ENCODE measurements around the gene ACTR3C.
A peak's percentile ranks its signal among the peaks of the same experiment; 100 is the strongest.

ACTR3C gene

DNA sequence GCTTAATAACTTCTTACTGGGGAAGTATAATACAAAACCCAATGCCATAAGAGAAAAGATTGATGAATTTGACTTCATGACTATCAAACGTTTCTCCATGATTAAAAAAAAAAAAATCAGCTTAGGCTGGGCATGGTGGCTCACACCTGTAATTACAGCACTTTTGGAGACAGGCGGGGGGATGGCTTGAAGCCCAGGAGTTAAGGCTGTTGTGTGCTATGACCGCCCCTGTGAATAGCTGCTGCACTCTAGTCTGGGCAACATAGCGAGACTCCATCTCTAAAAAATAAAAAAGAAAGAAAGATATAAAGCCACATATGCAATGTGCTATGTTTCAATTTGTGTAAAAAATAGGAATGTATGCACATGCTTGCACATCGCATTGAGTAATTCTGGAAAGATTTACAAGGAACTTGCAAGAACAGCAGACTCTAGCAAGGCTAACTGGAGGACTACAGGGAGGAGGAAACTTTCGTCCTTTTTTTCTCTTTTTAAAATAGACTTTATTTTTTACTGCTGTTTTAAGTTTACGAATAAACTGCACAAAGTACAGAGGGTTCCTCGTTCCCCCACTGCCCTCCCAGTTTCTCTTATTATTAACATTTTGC, 28.3 kb upstream of the ACTR3C start:
- Mint-ChIP-seq H3K27ac (no peak overlapping the region), H3K4me1 (peaks cover 14% of the 10 kb centered on the region), H3K27me3 (peaks cover 27% of the 10 kb centered on the region), H3K9me3 (no peaks in the 10 kb centered on the region), H3K36me3 (no peaks in the 10 kb centered on the region), H3K4me3 (no peak overlapping the region)
- no peak for DNase-seq
- CTCF ChIA-PET: interaction anchor here (0.6 kb wide), 1 partner anchor 272 kb away, joined by 5 read pairs; no protein-coding TSS in a partner anchor

- CTCF ChIA-PET: no interaction called here
- peaks cover 60% of the 10 kb centered on the region for H3K27me3 Mint-ChIP-seq
- no peak overlapping the region for H3K27ac Mint-ChIP-seq
Measured at GRCh38 chr7:150346922-150347321, 23.6 kb upstream of the ACTR3C start.

GRCh38 chr7:150345012-150345411, 21.7 kb upstream of the ACTR3C start:
- no peak for DNase-seq
- peaks cover 2% of the 10 kb centered on the region for H3K9me3 Mint-ChIP-seq
- no peak overlapping the region for H3K4me3 Mint-ChIP-seq
- peaks cover 70% of the 10 kb centered on the region for H3K27me3 Mint-ChIP-seq
- no peaks in the 10 kb centered on the region for H3K36me3 Mint-ChIP-seq
- no peak overlapping the region for H3K27ac Mint-ChIP-seq
- CTCF ChIA-PET: no interaction called here
- H3K4me1 Mint-ChIP-seq: no peaks in the 10 kb centered on the region

More at GRCh38 chr7:150346922-150347321, 23.6 kb upstream of the ACTR3C start:
- no peak for DNase-seq
- H3K4me3 Mint-ChIP-seq: no peak overlapping the region
- H3K4me1 Mint-ChIP-seq: no peaks in the 10 kb centered on the region
- H3K9me3 Mint-ChIP-seq: peaks cover 2% of the 10 kb centered on the region
- H3K36me3 Mint-ChIP-seq: no peaks in the 10 kb centered on the region

DNA sequence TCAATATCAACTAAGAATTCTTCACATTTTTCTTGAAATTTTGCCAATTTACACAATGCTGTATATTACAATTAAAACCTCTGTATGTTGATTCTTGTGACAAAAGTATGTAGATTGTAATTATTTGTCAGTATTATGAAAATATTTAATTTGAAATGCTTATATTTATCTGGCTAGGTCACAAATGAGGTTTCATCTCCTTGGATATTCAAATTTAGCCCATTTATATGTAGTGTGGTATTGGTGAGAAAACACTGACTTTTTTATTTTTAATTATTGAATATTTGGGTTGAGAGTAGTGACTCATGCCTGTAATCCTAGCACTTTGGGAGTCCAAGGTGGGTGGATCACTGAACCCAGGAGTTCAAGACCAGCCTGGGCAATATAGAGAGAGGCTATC, 21.0 kb upstream of the ACTR3C start:
- peaks cover 76% of the 10 kb centered on the region for H3K27me3 Mint-ChIP-seq

GRCh38 chr7:150343225-150343624, 19.9 kb upstream of the ACTR3C start:
- Mint-ChIP-seq H3K27me3 (peaks cover 82% of the 10 kb centered on the region), H3K4me3 (no peak overlapping the region), H3K36me3 (no peaks in the 10 kb centered on the region), H3K27ac (peak overlapping the region; percentile 39), H3K4me1 (no peaks in the 10 kb centered on the region), H3K9me3 (peaks cover 2% of the 10 kb centered on the region)
- DNase-seq: no peak
- CTCF ChIA-PET: no interaction called here

More for the DNA sequence above, 21.0 kb upstream of the ACTR3C start:
- Mint-ChIP-seq H3K36me3 (no peaks in the 10 kb centered on the region), H3K27ac (no peak overlapping the region), H3K4me1 (no peaks in the 10 kb centered on the region), H3K9me3 (peaks cover 2% of the 10 kb centered on the region), H3K4me3 (no peak overlapping the region)
- CTCF ChIA-PET: no interaction called here
- DNase-seq: no peak

GRCh38 chr7:150342121-150342408, 18.7 kb upstream of the ACTR3C start:
- peaks cover 2% of the 10 kb centered on the region for H3K9me3 Mint-ChIP-seq
- H3K27ac Mint-ChIP-seq: no peak overlapping the region
- peaks cover 3% of the 10 kb centered on the region for H3K36me3 Mint-ChIP-seq
- DNase-seq: no peak
- CTCF ChIA-PET: no interaction called here
- no peak overlapping the region for H3K4me3 Mint-ChIP-seq
- no peaks in the 10 kb centered on the region for H3K4me1 Mint-ChIP-seq
- H3K27me3 Mint-ChIP-seq: peaks cover 75% of the 10 kb centered on the region

- H3K4me1 Mint-ChIP-seq: no peaks in the 10 kb centered on the region
- H3K4me3 Mint-ChIP-seq: no peak within 1 kb of the TSS
Measured at GRCh38 chr7:150341263-150342120, 18.1 kb upstream of the ACTR3C start, which contains the start of gene RARRES2. TSS of gene RARRES2 (minus strand) at chr7:150341629. CDS start at chr7:150340609, 1,020 bp downstream.

GRCh38 chr7:150340875-150341262, 17.5 kb upstream of the ACTR3C start:
- Mint-ChIP-seq H3K27ac (no peak overlapping the region), H3K27me3 (peaks cover 63% of the 10 kb centered on the region), H3K9me3 (peaks cover 2% of the 10 kb centered on the region), H3K4me3 (no peak overlapping the region), H3K4me1 (no peaks in the 10 kb centered on the region), H3K36me3 (peaks cover 3% of the 10 kb centered on the region)
- no peak for DNase-seq
- CTCF ChIA-PET: no interaction called here

More at GRCh38 chr7:150341263-150342120, 18.1 kb upstream of the ACTR3C start, which contains the start of gene RARRES2:
- H3K9me3 Mint-ChIP-seq: peaks cover 2% of the 10 kb centered on the region
- CTCF ChIA-PET: no interaction called here
- H3K36me3 Mint-ChIP-seq: peaks cover 3% of the 10 kb centered on the region
- H3K27ac Mint-ChIP-seq: no peak within 1 kb of the TSS
- H3K27me3 Mint-ChIP-seq: peaks cover 69% of the 10 kb centered on the region
- no peak for DNase-seq

GRCh38 chr7:150340024-150340749, 16.8 kb upstream of the ACTR3C start:
- no peaks in the 10 kb centered on the region for H3K4me1 Mint-ChIP-seq
- H3K4me3 Mint-ChIP-seq: no peak overlapping the region
- CTCF ChIA-PET: no interaction called here
- no peak for DNase-seq
- H3K27me3 Mint-ChIP-seq: peaks cover 59% of the 10 kb centered on the region
- H3K9me3 Mint-ChIP-seq: peaks cover 2% of the 10 kb centered on the region
- peaks cover 3% of the 10 kb centered on the region for H3K36me3 Mint-ChIP-seq
- no peak overlapping the region for H3K27ac Mint-ChIP-seq

GRCh38 chr7:150339409-150339809, 16.1 kb upstream of the ACTR3C start:
- H3K27me3 Mint-ChIP-seq: peaks cover 52% of the 10 kb centered on the region
- H3K36me3 Mint-ChIP-seq: peaks cover 3% of the 10 kb centered on the region
- H3K27ac Mint-ChIP-seq: no peak overlapping the region
- DNase-seq: no peak
- no peak overlapping the region for H3K4me3 Mint-ChIP-seq
- CTCF ChIA-PET: no interaction called here
- peaks cover 2% of the 10 kb centered on the region for H3K9me3 Mint-ChIP-seq
- no peaks in the 10 kb centered on the region for H3K4me1 Mint-ChIP-seq

DNA sequence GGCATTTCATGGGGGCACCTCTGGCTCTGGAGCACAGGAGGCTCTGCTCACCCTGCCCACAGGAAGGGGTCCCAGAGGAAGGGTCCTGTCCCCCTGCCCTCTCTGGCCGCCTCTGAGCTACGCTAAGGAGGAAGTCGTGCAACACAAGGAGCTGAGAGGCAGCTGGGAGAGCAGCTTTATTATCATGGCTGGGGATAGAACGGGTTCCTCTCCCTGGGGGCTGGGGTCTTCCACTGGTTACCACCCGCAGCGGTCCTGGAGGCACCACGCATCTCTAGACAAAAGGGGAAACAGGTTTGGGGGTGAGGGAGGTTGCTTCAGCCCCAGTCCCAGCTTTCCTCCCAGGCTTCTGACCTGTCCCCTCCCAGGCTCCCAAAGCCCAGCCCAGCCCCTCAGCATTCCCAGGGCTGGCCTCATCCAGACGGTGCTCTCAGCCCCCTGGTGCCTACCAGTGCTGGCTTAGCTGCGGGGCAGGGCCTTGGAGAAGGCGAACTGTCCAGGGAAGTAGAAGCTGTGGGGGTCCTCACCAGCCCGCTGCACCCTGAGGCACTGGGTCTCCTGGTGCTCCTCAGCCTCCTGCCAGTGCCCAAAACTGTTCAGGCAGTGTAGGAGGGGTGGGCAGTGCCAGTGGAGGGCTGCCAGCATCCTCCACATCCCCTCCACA, 15.0 kb upstream of the ACTR3C start:
- Mint-ChIP-seq H3K4me3 (no peak overlapping the region), H3K36me3 (peaks cover 3% of the 10 kb centered on the region), H3K27ac (no peak overlapping the region)

DNA sequence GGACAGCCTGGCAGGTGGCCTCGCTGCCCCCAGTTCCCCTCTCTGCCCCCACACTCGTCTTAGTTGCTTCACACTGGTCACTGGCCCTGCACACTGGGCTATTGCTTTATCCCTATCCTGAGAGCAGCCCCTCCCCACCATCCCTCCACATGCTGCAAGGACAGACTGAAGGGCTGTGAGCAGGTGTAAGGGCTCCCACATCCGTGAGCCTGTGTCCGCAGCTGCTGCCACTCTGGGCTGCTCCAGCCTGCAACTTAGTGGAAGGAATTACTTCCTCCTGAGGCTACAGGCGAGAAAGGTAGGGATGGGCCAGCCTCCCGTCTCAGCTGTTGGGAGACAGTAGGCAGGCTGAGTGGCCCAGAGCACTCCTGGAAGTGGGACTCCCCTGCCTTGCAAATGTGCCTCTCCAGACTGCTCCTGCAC, 14.3 kb upstream of the ACTR3C start:
- DNase-seq: no peak
- CTCF ChIA-PET: no interaction called here
- no peaks in the 10 kb centered on the region for H3K9me3 Mint-ChIP-seq
- H3K27ac Mint-ChIP-seq: no peak overlapping the region
- H3K4me3 Mint-ChIP-seq: no peak overlapping the region
- H3K27me3 Mint-ChIP-seq: peaks cover 41% of the 10 kb centered on the region
- peaks cover 3% of the 10 kb centered on the region for H3K36me3 Mint-ChIP-seq
- no peaks in the 10 kb centered on the region for H3K4me1 Mint-ChIP-seq

More for the DNA sequence above, 15.0 kb upstream of the ACTR3C start:
- H3K9me3 Mint-ChIP-seq: no peaks in the 10 kb centered on the region
- peaks cover 47% of the 10 kb centered on the region for H3K27me3 Mint-ChIP-seq
- DNase-seq: no peak
- no peaks in the 10 kb centered on the region for H3K4me1 Mint-ChIP-seq
- CTCF ChIA-PET: no interaction called here

DNA sequence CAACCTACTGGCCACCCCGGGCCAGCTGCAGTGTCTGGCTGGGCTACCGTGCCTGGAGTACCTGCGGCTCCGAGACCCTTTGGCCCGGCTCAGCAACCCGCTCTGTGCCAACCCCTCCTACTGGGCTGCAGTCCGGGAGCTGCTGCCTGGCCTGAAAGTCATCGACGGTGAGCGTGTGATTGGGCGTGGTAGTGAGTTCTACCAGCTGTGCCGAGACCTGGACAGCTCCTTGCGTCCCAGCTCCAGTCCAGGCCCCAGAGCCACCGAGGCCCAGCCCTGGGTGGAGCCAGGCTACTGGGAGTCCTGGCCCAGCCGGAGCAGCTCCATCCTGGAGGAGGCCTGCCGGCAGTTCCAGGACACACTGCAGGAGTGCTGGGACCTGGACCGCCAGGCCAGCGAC, 13.8 kb upstream of the ACTR3C start:
- Mint-ChIP-seq H3K9me3 (no peaks in the 10 kb centered on the region), H3K36me3 (peaks cover 3% of the 10 kb centered on the region), H3K27me3 (peaks cover 36% of the 10 kb centered on the region), H3K4me1 (no peaks in the 10 kb centered on the region), H3K4me3 (no peak overlapping the region), H3K27ac (no peak overlapping the region)
- no peak for DNase-seq
- CTCF ChIA-PET: no interaction called here

GRCh38 chr7:150336746-150337145, 13.4 kb upstream of the ACTR3C start:
- Mint-ChIP-seq H3K9me3 (no peaks in the 10 kb centered on the region), H3K36me3 (peaks cover 3% of the 10 kb centered on the region), H3K4me1 (no peaks in the 10 kb centered on the region), H3K27ac (no peak overlapping the region), H3K4me3 (no peak overlapping the region), H3K27me3 (peaks cover 31% of the 10 kb centered on the region)
- no peak for DNase-seq
- CTCF ChIA-PET: no interaction called here
